HG03432 (cell line): ENCODE results near the gene BMP6.

Experiments used
- ATAC-seq: cut with Tn5 transposase; IDR thresholded peaks from one replicate; pipeline ENCODE4 v1.9.1; 2021; ENCODE audit warnings: mild to moderate bottlenecking, moderate library complexity; ENCODE audit not compliant: unreplicated experiment

BMP6 gene

DNA sequence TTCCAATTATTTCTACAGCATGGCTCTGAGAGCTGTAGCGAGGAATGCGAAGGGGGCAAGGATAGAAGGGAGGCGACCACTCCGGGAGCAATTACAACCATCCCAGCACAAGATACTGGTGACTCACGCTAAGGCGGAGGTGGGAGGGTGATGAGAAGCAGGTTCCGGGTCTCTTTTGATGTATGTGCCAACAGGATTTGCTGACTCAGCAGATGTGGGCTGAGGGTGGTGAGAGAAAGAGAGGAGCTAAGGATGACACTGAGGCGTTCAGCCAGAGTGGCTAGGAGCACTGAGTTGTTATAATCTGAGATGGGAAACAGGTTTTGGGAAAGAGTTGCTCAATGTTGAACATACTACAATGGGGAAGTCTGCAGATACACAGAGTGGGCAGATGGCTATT is 194.0 kb downstream of the BMP6 start:
- no peak for ATAC-seq

DNA sequence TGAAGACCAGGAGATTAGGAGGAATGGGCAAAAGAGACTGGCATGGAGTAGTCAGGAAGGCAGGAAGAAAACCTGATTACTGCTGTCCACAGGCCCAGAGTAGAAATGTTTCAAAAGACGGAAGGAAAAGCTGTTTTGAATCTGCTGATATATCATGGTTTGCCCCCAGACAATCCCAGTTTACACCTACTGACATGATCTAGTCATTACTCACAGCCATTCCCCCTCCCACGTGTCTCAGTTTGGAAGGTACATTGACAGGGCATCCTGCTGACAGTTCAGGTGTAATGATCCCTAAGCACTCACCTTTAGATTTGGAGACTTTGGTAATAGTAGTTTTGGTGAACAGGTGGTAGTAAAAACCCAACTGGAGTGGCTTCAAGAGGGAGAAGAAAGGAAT is 194.5 kb downstream of the BMP6 start:
- no peak for ATAC-seq

DNA sequence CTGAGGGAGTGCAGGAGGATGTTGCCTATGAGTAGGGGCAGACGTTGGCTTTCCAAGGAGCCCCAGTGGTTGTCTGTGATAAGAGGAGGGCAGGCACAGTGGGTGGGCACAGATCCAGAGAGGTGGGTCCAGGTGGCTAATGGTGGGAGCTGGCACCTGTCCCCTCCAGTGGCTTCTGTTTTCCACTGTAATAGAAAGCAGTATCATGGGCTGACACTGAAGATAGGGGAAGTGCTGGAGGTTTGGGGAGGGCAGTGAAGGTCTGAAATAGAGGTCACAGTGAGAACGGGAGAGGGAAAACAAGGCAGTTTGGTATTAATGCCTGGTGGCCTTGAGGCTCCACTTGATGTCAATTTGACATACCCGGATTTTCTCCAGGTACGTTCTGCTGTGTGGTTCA is 195.1 kb downstream of the BMP6 start:
- no peak for ATAC-seq

DNA sequence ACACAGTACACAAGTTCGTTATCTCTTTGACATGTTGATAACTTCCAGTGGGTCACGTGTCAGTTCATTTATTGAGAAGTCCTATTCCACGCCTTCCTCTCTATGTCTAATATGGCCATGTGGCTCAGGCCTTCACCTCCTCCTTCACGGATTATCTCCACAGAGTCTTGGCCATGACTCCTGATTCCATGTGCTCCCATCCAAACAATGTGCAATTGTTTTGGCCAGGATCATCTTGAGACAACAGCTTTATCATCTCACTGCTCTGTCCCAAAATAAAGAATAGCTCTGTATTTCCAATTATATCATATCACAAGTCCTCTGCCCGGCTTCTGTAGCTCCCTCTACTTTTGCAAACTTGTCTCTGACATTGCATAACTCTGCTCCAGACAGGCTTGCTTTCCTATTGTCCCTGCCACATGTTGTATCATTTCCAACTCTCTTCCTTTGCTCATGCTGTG is 195.8 kb downstream of the BMP6 start:
- no peak for ATAC-seq

DNA sequence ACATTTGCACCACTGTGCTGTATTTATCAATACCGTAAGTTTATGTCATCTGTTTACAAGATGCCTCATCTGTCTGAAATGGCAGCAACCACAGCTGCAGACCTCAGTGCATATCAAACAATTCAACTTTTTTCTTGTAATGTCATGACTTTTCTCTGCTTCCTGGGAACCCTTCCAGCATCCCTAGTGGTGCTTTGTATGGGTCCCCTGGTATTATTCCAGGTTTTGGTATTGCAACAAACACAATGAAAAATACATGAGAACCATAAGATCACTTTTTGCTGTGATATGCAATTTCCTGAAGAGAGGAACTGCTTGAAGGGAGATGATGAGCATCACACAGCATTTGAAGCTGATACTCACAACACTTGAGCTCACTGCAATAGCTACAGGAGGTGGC is 196.7 kb downstream of the BMP6 start:
- no peak for ATAC-seq

DNA sequence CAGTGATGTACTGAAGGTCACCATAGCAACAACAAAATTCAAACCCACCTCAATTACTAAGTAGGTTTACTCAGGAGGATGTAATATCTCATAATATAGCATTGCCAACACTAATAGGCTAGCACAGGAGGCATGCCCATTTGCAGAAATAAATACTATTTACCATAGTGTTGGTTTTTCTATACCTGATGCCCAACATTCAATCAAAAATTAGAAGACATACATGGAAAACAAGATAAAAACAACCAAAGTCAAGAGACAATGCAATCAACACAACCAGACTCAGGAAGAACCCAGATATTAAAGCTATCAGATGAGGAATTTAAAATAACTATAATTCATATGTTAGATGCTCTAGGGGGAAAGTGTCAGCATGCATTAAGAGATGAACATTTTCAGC is 199.0 kb downstream of the BMP6 start:
- ATAC-seq: no peak
